ENCODE measurements around the gene ABLIM3. TPM values are rescaled to one million over a fixed set of nuclear protein-coding genes. Genes with fewer than 3 reads are reported as not detected.

The ABLIM3 gene
- total and polyA plus RNA-seq, 11 donors: 43.2 to 175 (median 97.8) TPM

- Histone ChIP-seq H3K27ac (peak overlapping the region in 5 of 12 donors; percentile 5 to 47 (median 7)), H3K4me3 (no peak overlapping the region), H3K4me1 (peaks cover 0 to 48% (median 29%) of the 10 kb centered on the region in 12 donors), H3K36me3 (peaks cover 0 to 60% (median 39%) of the 10 kb centered on the region in 9 donors), H3K27me3 (no peaks in the 10 kb centered on the region), H3K9me3 (no peaks in the 10 kb centered on the region)
- intact Hi-C loops (cut with DNase I): no loop called here
- no peak for DNase-seq
- ATAC-seq: no peak
- TF ChIP-seq POLR2A (IDR thresholded peaks at IDR 0.05) (no peak), CTCF (IDR thresholded peaks at IDR 0.05) (no peak)
Measured at GRCh38 chr5:149211566-149211965, 70.3 kb downstream of the ABLIM3 start.

GRCh38 chr5:149212198-149212951, 71.1 kb downstream of the ABLIM3 start:
- 65 to 76% (median 71%) methylated on average over 7 of the region's 7 CpGs for WGBS, 4 donors
- TF ChIP-seq POLR2A (IDR thresholded peaks at IDR 0.05) (no peak), CTCF (IDR thresholded peaks at IDR 0.05) (no peak)
- H3K27me3 ChIP-seq: no peaks in the 10 kb centered on the region
- H3K4me1 ChIP-seq: peaks cover 0 to 48% (median 30%) of the 10 kb centered on the region in 12 donors
- no peak overlapping the region for H3K4me3 ChIP-seq
- H3K27ac ChIP-seq: peak overlapping the region in 9 of 12 donors; percentile 5 to 49 (median 17)
- H3K9me3 ChIP-seq: no peaks in the 10 kb centered on the region
- peaks cover 0 to 64% (median 42%) of the 10 kb centered on the region in 9 donors for H3K36me3 ChIP-seq
- intact Hi-C loops (cut with DNase I): no loop called here
- ATAC-seq: peak in 1 of 4 donors; percentile 29
- DNase-seq: no peak

GRCh38 chr5:149213264-149213880, 72.1 kb downstream of the ABLIM3 start:
- Histone ChIP-seq H3K27ac (peak overlapping the region in 6 of 12 donors; percentile 13 to 49 (median 25)), H3K9me3 (no peaks in the 10 kb centered on the region), H3K4me3 (no peak overlapping the region), H3K4me1 (peaks cover 0 to 50% (median 33%) of the 10 kb centered on the region in 12 donors), H3K36me3 (peaks cover 0 to 65% (median 40%) of the 10 kb centered on the region in 9 donors), H3K27me3 (no peaks in the 10 kb centered on the region)
- ATAC-seq (no peak), DNase-seq (no peak)
- no peak for TF ChIP-seq POLR2A (IDR thresholded peaks at IDR 0.05)
- intact Hi-C loops (cut with DNase I): no loop called here
- 83 to 89% (median 85%) methylated on average over 13 of the region's 13 CpGs for WGBS, 4 donors

DNA sequence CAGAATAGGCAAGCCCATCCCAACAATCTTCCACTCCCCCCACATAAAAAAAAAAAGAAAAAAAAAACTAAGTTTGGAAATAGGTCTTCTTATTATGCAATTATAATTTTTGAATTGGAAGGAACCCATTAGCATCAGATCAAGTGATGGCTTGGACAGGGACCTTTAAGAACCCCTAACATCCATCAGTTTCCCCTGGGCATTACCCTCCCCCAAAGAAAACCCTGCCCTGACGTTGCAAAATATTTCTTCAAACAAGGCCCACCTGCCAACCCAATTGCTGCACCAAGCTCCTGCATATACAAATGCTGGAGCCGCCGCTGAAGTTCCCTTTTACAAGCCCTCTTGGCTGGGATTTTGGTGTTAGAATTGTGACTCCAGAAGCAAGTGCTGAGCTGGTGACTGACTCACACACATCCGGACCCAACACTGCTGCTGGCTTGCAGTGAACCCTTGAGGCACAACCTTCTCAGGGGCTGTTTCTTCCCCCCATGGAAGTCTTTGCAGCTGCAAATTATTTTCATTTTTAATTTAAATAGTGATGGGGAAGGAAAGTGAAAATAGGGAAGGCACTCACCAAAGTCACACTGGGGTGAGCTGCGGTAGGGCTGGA, 74.3 kb downstream of the ABLIM3 start:
- intact Hi-C loops (cut with DNase I): loop anchor here in 2 of 10 donors (5.0 kb wide), 2 partner anchors 38 to 63 kb away; no protein-coding TSS in a partner anchor
- peaks cover 0 to 64% (median 44%) of the 10 kb centered on the region in 12 donors for H3K4me1 ChIP-seq
- ATAC-seq: peak in 2 of 4 donors; percentile 10 to 24

More for the DNA sequence above, 74.3 kb downstream of the ABLIM3 start:
- TF ChIP-seq CTCF (IDR thresholded peaks at IDR 0.05) (no peak), POLR2A (IDR thresholded peaks at IDR 0.05) (no peak)
- 61 to 76% (median 67%) methylated on average over 5 of the region's 5 CpGs for WGBS, 4 donors
- peak in 4 of 5 donors; percentile 40 to 72 (median 66) for DNase-seq
- H3K36me3 ChIP-seq: peaks cover 0 to 56% (median 36%) of the 10 kb centered on the region in 9 donors
- no peaks in the 10 kb centered on the region for H3K9me3 ChIP-seq
- peak overlapping the region in 9 of 12 donors; percentile 13 to 74 (median 47) for H3K27ac ChIP-seq
- H3K4me3 ChIP-seq: no peak overlapping the region
- H3K27me3 ChIP-seq: no peaks in the 10 kb centered on the region
